ENCODE results near the gene RBM22.

Gene RBM22

DNA sequence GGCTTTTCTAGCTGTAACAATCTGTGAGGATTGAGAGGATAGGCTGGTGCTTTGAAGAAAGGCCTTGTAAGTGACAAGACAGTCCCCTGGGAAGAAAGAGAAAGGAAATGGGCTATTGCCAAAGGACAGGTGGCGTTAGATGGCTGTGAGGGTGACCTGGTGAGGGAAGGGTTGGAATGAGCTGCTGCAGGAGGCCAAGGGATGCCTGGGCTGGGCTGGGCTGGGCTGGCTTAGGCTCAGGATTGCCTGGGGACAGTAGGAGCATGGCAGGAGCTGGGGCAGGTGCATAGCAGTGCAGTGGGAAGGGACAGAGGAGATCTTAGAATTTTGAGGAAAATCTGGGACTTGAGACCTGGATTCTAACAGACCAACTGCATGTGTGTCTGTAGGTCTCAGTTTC, 49.5 kb downstream of the RBM22 start:
- H3K4me3 ChIP-seq (ENCODE audit: low read length), result no peak overlapping the region
- peaks cover 4% of the 10 kb centered on the region; the same call in 1 of the 2 replicates for H3K4me1 ChIP-seq (ENCODE audit: insufficient read depth, low read length)
- H3K9ac ChIP-seq (ENCODE audit: low read depth, low read length), result no peak overlapping the region
- no peaks in the 10 kb centered on the region for H3K27me3 ChIP-seq (ENCODE audit: insufficient read depth, low read length)
- 62% methylated on average over 1 of the region's 1 CpG for WGBS
- H3K27ac ChIP-seq (ENCODE audit: low read depth, low read length), result no peak overlapping the region
- no peaks in the 10 kb centered on the region for H3K36me3 ChIP-seq (ENCODE audit: insufficient read depth, low read length)
- H3K9me3 ChIP-seq (ENCODE audit: insufficient read depth, low read depth, low read length), result no peaks in the 10 kb centered on the region

DNA sequence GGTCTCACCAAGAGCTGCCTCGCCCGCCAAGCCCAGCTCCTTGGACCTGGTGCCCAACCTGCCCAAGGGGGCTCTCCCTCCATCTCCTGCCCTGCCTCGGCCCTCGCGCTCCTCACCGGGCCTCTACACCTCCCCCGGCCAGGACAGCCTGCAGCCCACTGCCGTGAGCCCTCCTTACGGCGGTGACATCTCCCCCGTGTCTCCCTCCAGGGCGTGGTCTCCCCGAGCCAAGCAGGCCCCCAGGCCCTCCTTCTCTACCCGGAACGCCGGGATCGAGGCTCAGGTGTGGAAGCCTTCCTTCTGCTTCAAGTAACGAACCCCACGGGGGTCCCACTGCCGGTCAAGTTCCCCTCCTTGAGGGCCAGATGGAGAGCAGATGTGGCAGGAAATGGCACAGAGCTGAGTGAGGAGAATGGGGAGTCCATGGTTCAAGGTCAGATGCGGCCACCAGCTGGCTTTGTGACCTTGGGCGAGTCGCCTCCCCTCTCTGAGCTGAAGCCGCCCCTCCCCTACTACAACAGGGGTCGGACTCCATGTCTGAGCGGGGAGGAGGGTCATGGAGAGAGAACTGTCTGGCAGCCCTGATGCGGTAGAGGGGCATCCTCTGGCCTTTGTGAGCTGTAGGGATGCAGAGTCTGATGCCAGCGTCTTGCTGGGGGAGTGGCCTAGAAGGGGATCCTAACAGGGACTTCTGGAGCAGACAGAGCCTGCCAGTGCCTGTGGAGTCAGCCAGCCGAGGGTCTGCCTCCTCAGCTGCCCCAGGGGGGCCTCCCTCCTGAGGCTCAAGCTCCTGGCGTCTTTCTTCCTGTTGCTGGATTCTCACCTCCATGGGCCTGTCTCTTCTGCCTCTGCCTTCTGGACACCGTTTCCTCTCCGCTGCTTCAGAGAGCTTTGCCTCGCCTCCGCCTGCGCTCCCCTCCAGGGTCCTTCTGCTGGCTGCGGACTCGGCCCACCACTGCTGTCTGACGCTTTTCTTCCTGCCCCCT, 50.5 kb downstream of the RBM22 start:
- 85% methylated on average over 37 of the region's 38 CpGs for WGBS
- Histone ChIP-seq H3K27me3 (ENCODE audit: insufficient read depth, low read length) (no peaks in the 10 kb centered on the region), H3K36me3 (ENCODE audit: insufficient read depth, low read length) (no peaks in the 10 kb centered on the region), H3K4me1 (ENCODE audit: insufficient read depth, low read length) (peaks cover 8% of the 10 kb centered on the region; the same call in 1 of the 2 replicates), H3K9me3 (ENCODE audit: insufficient read depth, low read depth, low read length) (no peaks in the 10 kb centered on the region), H3K27ac (ENCODE audit: low read depth, low read length) (no peak overlapping the region), H3K9ac (ENCODE audit: low read depth, low read length) (0 out of 2 replicates have a peak overlapping the region, but pooled peaks have one; percentile 5), H3K4me3 (ENCODE audit: low read length) (no peak overlapping the region)

DNA sequence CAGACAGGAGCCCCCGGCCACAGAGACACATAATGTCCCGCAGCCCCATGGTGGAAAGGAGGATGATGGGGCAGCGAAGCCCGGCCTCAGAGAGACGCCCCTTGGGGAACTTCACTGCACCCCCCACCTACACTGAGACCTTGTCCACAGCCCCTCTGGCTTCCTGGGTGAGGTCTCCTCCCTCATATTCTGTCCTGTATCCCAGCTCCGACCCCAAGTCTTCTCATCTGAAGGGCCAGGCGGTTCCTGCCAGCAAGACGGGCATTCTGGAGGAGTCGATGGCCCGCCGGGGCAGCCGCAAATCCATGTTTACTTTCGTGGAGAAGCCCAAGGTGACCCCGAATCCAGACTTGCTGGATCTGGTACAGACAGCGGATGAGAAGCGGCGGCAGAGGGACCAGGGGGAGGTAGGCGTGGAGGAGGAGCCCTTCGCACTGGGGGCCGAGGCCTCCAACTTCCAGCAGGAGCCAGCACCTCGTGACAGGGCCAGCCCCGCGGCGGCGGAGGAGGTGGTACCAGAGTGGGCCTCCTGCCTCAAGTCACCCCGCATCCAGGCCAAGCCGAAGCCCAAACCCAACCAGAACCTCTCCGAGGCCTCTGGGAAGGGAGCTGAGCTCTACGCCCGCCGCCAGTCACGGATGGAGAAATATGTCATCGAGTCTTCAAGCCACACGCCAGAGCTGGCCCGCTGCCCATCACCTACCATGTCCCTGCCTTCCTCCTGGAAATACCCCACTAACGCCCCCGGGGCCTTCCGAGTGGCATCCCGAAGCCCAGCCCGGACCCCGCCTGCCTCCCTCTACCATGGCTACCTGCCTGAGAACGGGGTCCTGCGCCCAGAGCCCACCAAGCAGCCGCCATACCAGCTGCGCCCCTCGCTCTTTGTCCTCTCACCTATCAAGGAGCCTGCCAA, 51.5 kb downstream of the RBM22 start:
- no peaks in the 10 kb centered on the region for H3K9me3 ChIP-seq (ENCODE audit: insufficient read depth, low read depth, low read length)
- H3K4me1 ChIP-seq (ENCODE audit: insufficient read depth, low read length), result peaks cover 16% of the 10 kb centered on the region; the same call in 1 of the 2 replicates
- no peak overlapping the region for H3K27ac ChIP-seq (ENCODE audit: low read depth, low read length)
- 96% methylated on average over 46 of the region's 46 CpGs for WGBS
- no peaks in the 10 kb centered on the region for H3K36me3 ChIP-seq (ENCODE audit: insufficient read depth, low read length)
- no peaks in the 10 kb centered on the region for H3K27me3 ChIP-seq (ENCODE audit: insufficient read depth, low read length)
- no peak overlapping the region for H3K4me3 ChIP-seq (ENCODE audit: low read length)
- no peak overlapping the region for H3K9ac ChIP-seq (ENCODE audit: low read depth, low read length)

DNA sequence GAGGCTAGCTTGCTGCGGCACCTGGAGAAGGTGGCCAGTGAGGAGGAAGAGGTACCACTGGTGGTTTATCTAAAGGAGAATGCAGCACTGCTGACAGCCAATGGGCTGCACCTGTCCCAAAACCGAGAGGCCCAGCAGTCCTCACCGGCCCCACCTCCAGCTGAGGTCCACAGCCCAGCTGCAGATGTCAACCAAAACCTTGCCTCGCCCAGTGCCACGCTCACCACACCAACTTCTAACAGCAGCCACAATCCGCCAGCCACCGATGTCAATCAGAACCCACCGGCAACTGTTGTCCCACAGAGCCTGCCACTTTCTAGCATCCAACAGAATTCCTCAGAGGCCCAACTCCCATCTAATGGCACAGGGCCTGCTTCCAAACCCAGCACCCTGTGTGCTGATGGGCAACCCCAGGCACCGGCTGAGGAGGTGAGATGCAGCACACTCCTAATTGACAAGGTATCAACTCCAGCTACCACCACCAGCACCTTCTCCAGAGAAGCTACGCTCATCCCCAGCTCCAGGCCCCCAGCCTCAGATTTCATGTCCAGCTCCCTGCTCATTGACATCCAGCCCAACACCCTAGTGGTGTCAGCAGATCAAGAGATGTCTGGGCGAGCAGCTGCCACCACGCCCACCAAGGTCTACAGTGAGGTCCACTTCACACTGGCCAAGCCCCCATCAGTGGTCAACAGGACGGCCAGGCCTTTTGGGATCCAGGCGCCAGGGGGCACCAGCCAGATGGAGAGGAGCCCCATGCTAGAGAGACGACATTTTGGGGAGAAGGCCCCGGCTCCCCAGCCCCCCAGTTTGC, 52.4 kb downstream of the RBM22 start:
- no peaks in the 10 kb centered on the region for H3K9me3 ChIP-seq (ENCODE audit: insufficient read depth, low read depth, low read length)
- no peaks in the 10 kb centered on the region for H3K36me3 ChIP-seq (ENCODE audit: insufficient read depth, low read length)
- 95% methylated on average over 16 of the region's 16 CpGs for WGBS
- no peak overlapping the region for H3K27ac ChIP-seq (ENCODE audit: low read depth, low read length)
- H3K27me3 ChIP-seq (ENCODE audit: insufficient read depth, low read length), result no peaks in the 10 kb centered on the region
- no peak overlapping the region for H3K9ac ChIP-seq (ENCODE audit: low read depth, low read length)
- peaks cover 21% of the 10 kb centered on the region for H3K4me1 ChIP-seq (ENCODE audit: insufficient read depth, low read length)
- no peak overlapping the region for H3K4me3 ChIP-seq (ENCODE audit: low read length)

DNA sequence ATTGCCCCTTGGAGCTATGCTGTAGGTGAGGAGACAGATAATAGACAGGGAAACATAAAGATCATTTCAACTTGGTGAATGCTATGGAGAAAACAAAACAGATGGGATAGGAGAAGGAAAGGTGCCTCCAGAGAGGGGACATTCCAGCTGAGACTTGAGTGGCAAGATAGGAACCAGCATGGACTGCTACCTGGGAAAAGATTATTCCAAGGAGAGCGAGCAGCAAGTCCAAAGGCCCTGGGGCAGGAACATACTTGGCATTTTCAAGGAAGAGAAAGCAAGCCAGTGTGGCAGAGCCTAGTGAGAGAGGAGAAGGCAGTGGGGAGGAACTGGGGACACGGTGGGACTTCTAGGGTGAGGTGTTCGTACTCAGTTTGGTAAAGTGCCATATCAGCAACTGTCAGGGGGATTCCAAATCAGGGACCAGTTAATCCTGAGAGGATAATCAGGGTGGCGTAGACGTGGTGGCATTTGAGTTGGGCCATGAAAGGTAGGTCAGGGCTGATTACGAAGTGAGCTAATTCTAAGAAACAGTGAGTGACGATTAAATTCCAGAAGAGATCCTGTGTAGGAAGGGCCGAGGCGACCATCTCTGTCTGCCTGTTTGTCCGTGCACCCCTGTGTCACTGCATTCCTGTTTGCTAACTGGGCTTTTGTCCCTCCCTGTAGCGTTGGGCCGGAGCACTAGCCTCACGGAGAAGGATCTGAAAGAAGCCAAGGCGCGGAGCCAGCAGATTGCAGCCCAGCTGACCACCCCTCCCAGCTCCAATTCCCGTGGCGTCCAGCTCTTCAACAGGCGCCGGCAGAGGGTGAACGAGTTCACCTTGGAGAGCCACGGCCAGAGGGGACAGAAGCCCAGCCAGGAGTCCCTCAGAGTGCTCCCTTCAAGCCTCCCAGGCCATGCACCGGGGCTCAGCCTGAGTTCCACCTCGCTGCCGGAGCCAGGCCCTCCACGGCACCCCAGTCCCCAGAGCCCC, 53.3 kb downstream of the RBM22 start:
- WGBS, result 88% methylated on average over 25 of the region's 25 CpGs

DNA sequence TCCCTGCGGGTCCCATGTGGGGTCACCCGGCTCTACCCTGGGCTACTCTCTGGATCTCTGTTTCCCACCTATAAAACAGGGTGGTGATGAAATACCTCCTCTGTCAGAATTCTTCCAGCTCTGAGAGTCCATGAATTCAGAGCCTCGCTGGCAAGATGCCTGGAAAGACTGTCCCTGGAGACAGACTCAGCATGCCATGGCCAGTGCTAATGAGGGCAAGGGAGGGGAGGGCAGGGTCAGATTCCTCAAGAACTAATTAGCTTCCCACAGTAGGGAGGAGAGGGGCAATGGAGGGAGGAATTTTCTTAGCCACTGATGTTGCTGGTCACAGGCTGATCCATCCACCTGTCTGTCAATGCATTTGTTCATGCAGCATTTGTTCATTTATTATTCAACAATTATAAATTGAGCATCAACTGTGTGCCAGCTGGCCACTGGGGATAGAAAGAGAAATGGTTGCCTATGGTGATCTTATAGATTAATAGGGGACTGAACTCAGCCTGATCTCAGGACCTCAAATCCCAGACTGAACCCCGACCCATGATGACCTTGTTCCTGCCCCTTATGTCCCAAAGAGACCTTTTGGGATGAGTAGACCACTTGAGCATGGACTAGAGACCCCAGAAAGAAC, 55.7 kb downstream of the RBM22 start:
- Histone ChIP-seq H3K36me3 (ENCODE audit: insufficient read depth, low read length) (no peaks in the 10 kb centered on the region), H3K9ac (ENCODE audit: low read depth, low read length) (no peak overlapping the region), H3K27me3 (ENCODE audit: insufficient read depth, low read length) (no peaks in the 10 kb centered on the region), H3K27ac (ENCODE audit: low read depth, low read length) (0 out of 2 replicates have a peak overlapping the region, but pooled peaks have one; percentile 19), H3K4me3 (ENCODE audit: low read length) (no peak overlapping the region), H3K4me1 (ENCODE audit: insufficient read depth, low read length) (peaks cover 27% of the 10 kb centered on the region), H3K9me3 (ENCODE audit: insufficient read depth, low read depth, low read length) (no peaks in the 10 kb centered on the region)
- 63% methylated on average over 4 of the region's 4 CpGs for WGBS

More for the DNA sequence above, 53.3 kb downstream of the RBM22 start:
- Histone ChIP-seq H3K9me3 (ENCODE audit: insufficient read depth, low read depth, low read length) (no peaks in the 10 kb centered on the region), H3K27me3 (ENCODE audit: insufficient read depth, low read length) (no peaks in the 10 kb centered on the region), H3K4me3 (ENCODE audit: low read length) (no peak overlapping the region), H3K36me3 (ENCODE audit: insufficient read depth, low read length) (no peaks in the 10 kb centered on the region), H3K27ac (ENCODE audit: low read depth, low read length) (no peak overlapping the region), H3K9ac (ENCODE audit: low read depth, low read length) (no peak overlapping the region), H3K4me1 (ENCODE audit: insufficient read depth, low read length) (peaks cover 21% of the 10 kb centered on the region)

DNA sequence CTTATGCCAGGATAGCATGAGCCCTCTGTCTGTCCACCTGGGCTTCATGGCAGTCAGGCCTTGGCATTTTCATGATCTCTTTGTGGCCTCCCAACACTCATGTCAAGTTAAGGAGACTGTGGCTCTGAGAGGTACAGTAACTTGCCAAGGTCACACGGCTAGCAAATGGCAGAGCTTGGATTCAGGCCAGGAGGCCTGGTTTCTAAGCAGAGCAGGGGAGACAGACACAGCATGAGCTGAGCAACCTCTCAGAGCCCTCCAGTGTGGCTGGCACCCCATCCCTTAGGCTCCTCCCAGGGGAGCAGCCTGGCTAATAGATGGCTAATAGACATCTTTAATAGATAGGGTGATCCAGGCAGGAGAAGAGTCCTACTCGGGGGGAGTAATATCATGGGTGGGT, 56.3 kb downstream of the RBM22 start:
- 85% methylated on average over 2 of the region's 2 CpGs for WGBS
- H3K4me1 ChIP-seq (ENCODE audit: insufficient read depth, low read length), result peaks cover 27% of the 10 kb centered on the region
- H3K9ac ChIP-seq (ENCODE audit: low read depth, low read length), result no peak overlapping the region

DNA sequence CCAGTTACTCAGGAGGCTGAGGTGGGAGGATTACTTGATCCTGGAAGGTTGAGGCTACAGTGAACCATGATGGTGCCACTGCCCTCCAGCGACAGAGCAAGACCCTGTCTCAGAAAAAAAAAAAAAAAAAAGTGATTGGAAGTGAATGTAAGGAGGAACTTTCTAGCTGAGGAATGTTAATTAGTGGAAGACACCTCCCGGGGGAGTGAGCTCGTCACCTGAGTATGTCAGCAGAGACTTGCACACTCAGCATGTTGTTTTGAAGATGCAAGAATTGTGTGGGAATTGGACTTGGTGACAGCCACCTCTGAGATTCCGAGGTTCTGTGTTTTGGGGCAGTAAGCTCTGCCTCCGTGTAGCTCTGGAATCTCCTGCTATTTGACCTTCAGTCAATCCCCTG, 56.8 kb downstream of the RBM22 start:
- H3K9ac ChIP-seq (ENCODE audit: low read depth, low read length), result no peak overlapping the region
- no peaks in the 10 kb centered on the region for H3K9me3 ChIP-seq (ENCODE audit: insufficient read depth, low read depth, low read length)
- peak overlapping the region; percentile 14; the same call in 1 of the 2 replicates for H3K27ac ChIP-seq (ENCODE audit: low read depth, low read length)
- H3K36me3 ChIP-seq (ENCODE audit: insufficient read depth, low read length), result no peaks in the 10 kb centered on the region
- no peaks in the 10 kb centered on the region for H3K27me3 ChIP-seq (ENCODE audit: insufficient read depth, low read length)
- 51% methylated on average over 5 of the region's 5 CpGs for WGBS
- H3K4me1 ChIP-seq (ENCODE audit: insufficient read depth, low read length), result peaks cover 27% of the 10 kb centered on the region
- no peak overlapping the region for H3K4me3 ChIP-seq (ENCODE audit: low read length)

More for the DNA sequence above, 56.3 kb downstream of the RBM22 start:
- no peaks in the 10 kb centered on the region for H3K9me3 ChIP-seq (ENCODE audit: insufficient read depth, low read depth, low read length)
- peak overlapping the region; percentile 14; the same call in 1 of the 2 replicates for H3K27ac ChIP-seq (ENCODE audit: low read depth, low read length)
- H3K27me3 ChIP-seq (ENCODE audit: insufficient read depth, low read length), result no peaks in the 10 kb centered on the region
- no peaks in the 10 kb centered on the region for H3K36me3 ChIP-seq (ENCODE audit: insufficient read depth, low read length)
- no peak overlapping the region for H3K4me3 ChIP-seq (ENCODE audit: low read length)

DNA sequence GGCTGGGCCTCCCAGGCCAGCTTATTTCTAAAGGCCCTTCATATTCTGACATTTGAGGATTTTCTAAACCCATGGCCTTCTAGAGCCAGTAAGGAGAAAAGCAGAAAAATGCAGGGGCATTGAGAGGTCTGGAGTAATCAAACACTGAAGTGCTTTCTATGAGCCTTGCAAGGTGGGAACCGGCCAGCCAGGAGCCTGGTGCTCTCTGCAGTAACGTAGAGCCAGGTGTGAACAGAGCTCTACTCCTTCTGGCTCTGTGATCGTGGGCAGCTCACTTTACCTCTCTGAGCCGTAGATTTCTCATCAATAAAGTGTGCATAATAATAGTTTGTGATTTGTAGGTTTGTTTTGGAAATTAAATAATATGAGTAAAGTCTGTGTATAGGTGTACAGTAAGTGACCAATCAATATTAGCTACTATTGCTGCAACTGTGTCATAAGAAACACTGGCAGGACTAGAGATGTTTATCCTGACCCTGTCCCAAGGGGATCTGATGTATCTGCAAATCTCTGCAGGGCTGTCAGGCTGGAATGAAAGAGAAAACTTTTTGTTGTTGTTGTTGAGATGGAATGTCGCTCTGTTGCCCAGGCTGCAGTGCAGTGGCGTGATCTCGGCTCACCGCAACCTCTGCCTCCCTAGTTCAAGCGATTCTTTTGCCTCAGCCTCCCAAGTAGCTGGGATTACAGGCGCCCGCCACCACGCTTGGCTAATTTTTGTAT, 57.7 kb downstream of the RBM22 start:
- no peak overlapping the region for H3K4me3 ChIP-seq (ENCODE audit: low read length)

More for the DNA sequence above, 57.7 kb downstream of the RBM22 start:
- H3K9me3 ChIP-seq (ENCODE audit: insufficient read depth, low read depth, low read length), result no peaks in the 10 kb centered on the region
- 91% methylated on average over 9 of the region's 12 CpGs for WGBS
- no peaks in the 10 kb centered on the region for H3K36me3 ChIP-seq (ENCODE audit: insufficient read depth, low read length)
- H3K27ac ChIP-seq (ENCODE audit: low read depth, low read length), result no peak overlapping the region; the same call in 1 of the 2 replicates
- peaks cover 27% of the 10 kb centered on the region for H3K4me1 ChIP-seq (ENCODE audit: insufficient read depth, low read length)
- H3K9ac ChIP-seq (ENCODE audit: low read depth, low read length), result no peak overlapping the region
- no peaks in the 10 kb centered on the region for H3K27me3 ChIP-seq (ENCODE audit: insufficient read depth, low read length)
